HT-29 (cell line): ENCODE data around the gene LIMA1. TPM values are rescaled to one million over a fixed set of nuclear protein-coding genes. Genes with fewer than 3 reads are reported as not detected.
"Not testable (repeated sequence)": the region's sequence is repeated elsewhere in the genome, so short reads cannot be mapped to it uniquely, and the experiment has no call there.

ENCODE experiments used
- DNase-seq: peaks from one replicate; pipeline ENCODE4 v3.0.0-alpha.2; 2015; ENCODE audit warnings: low spot score
- total RNA-seq: library from RNA; depleted of rRNA; stranded (reverse); fragments of >200 nt; shearing (Covaris generic); gene quantifications from 2 replicates; pipeline ENCODE4 v1.2.3, GENCODE V29; 2014; rRNA removed

LIMA1 gene
- total RNA-seq, result 81.4 and 91.1 TPM in 2 replicates

- DNase-seq, result peak; percentile 96
Measured at GRCh38 chr12:50283229-50283923, at the start of gene LIMA1. TSS of gene LIMA1 (minus strand) at chr12:50283520. CDS start at chr12:50248751, 34,769 bp downstream.

- DNase-seq, result no peak
Measured at GRCh38 chr12:50331745-50332144, 48.4 kb upstream of the LIMA1 start.

GRCh38 chr12:50328664-50329063 is 45.3 kb upstream of the LIMA1 start:
- not testable (repeated sequence) for DNase-seq

- peak; percentile 72 for DNase-seq
Measured at GRCh38 chr12:50326590-50327284, 43.4 kb upstream of the LIMA1 start.

DNA sequence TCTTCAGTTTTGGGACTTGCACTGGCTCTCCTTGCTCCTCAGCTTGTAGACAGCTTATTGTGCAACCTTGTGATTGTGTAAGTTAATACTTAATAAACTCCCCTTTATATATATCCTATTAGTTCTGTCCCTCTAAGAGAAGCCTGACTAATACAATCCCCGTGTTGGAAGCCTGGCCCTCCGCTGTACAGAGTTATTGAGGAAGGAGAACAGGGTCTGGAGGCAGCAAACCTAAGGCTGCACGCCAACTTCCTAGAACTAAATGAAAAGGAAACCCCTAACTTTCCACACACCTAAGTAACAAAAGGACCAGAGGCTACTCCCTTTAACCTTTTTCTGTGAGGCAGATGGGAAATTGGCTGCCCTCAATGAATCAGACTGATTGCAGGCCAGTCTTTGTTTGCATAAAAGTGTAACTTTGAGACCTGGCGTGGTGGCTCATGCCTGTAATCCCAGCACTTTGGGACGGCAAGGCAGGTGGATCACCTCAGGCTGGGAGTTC is 42.6 kb upstream of the LIMA1 start:
- DNase-seq, result peak; percentile 14

DNA sequence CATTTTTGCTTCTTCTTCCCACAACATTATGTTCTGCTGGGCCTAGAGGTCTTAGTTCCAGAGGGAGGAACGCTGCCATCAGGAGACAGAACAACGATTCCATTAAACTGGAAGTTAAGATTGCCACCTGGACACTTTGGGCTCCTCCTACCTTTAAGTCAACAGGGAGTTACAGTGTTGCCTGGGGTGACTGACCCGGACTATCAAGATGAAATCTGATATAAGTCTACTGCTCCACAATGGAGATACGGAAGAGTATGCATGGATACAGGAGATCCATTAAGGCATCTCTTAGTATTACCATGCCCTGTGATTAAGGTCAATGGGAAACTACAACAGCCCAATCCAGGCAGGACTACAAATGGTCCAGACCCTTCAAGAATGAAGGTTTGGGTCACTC is 41.5 kb upstream of the LIMA1 start:
- not testable (repeated sequence) for DNase-seq

- DNase-seq, result not testable (repeated sequence)
Measured at GRCh38 chr12:50324077-50324476, 40.8 kb upstream of the LIMA1 start.

DNA sequence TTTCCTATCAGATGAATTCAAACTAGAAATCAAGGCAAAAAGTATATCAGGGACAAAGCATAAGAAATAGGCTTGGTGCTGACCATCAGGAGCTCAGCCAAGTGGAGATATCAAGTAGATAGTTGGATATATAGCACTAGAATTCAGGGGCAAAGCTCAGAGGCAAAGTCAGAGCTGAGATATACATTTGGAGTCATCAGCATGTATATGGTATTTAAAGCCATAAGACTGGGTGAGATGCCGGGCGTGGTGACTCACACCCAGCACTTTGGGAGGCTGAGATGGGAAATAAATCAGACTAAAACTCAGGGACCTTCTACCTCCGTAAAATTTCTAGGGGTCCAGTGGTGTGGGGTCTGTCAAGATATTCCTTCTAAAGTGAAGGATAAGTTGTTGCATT is 38.9 kb upstream of the LIMA1 start:
- DNase-seq, result no peak

- no peak for DNase-seq
Measured at GRCh38 chr12:50317203-50317602, 33.9 kb upstream of the LIMA1 start.

DNA sequence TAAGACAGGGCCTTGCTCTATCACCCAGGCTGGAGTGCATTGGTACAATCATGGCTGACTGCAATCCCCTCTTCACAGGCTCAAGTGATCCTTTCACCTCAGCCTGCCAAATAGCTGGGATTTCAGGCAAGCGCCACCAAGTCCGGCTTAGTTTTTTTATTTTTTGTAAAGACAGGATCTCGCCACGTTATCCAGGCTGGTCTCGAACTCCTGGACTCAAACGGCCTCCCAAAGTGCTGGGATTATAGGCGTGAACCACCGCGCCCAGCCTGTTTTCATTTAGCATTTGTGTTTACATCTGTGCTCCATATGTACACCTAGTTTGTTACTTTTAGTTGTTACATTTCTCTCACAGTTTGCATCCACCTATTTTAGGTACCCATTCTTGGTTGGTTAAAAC is 32.5 kb upstream of the LIMA1 start:
- DNase-seq, result no peak

DNA sequence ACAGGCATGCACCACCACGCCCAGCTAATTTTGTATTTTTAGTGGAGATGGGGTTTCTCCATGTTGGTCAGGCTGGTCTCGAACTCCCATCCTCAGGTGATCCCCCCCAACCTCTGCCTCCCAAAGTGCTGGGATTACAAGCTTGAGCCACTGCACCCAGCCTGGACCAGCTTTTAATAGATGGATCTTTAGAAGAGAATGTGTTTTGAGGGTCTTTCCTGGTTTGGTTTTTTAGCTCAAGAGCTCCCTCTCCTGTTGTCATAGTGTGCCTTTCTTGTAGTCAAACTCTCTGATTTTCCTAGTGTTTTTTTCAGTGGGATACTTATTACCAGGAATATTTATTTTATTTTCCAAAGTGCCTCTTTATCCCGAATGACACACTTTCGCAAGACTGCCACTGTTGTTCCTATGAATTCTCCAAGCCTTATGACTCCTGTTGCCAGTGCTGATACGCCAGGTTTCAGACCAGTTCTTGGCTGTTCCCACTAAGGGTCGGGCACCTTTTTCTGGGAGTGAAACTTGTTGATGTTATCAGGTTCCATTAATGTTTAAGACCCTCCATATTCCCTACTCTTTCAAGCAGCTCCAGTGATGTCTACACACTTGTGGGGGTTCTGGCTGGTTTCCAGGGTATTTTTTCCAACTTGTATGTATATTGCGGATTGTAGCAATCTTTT is 31.5 kb upstream of the LIMA1 start:
- DNase-seq, result peak; percentile 74

GRCh38 chr12:50313971-50314370 is 30.7 kb upstream of the LIMA1 start:
- not testable (repeated sequence) for DNase-seq

DNA sequence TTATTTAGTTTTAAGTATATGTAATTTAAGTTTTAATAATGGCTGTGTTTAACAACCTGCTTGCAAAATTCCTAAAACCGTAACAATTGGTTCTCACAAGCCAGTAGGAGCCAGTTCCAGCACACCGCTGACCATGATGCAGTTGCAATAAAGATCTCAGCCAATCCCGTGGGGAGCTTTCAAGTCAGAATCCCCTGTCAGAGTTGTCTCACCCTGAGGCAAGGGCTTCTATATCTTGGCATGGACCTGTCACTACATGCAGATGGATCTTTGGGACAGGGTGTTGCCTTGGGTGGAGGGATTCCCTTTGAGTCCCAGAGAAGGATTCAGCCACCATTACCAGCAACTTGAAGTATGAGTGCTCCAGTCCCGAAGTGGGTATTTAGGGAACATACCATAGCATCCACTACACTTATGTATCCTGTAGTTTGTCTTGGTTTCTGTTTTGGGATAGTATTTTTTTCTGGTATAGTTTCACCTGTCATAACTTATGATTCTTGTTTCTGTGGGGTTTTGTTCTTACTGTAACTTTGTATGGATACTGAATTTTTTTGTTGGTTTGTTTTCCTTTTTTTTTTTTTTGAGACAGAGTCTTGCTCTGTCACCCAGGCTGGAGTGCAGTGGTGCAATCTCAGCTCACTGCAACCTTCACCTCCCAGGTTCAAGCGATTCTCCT is 30.1 kb upstream of the LIMA1 start:
- no peak for DNase-seq

DNA sequence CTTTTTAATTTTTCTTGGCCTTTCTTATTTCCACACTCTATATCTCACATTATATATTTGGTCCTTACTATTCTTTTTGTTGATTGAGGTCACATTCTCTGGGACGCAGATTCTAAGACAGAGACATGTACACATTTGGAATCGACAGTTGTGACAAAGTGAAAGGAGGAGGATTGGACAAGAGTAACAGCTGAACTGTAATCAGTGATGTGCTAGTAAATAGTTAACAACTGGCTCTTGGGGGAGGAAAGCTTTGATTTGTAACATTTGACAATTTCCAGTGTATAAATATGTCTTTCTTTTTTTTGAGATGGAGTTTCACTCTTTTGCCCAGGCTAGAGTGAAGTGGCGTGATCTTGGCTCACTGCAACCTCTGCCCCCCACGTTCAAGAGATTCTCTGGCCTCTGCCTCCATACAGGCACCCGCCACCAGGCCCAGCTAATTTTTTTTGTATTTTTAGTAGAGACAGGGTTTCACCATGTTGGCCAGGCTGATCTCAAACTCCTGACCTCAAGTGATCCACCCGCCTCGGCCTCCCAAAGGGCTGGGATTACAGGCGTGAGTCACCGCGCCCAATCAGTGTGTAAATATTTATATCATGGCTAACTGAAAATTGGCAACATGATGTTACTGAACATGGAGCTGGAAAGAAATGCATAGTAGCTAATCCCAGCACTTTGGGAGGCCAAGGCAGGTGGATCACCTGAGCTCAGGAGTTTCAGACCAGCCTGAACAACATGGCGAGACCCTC is 28.7 kb upstream of the LIMA1 start:
- DNase-seq, result not testable (repeated sequence)

DNA sequence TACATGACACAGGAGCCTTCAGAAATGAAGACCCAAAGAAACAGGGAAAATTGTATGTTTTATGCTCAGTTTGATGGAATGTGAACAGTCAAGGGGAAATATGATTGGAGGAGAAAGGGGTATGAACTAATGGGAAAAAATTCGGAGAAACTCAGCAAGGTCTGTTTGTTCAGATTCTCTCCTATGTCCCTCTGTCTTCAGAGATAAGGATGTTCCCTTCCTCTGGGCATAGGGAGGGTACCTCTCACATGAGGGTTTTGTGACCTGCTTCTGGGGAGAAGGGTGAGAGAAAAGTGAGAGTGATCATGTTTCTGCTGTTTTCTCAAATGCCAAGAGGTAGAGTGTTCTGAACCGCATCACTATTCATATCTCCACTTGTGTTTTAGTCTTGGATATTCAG is 26.6 kb upstream of the LIMA1 start:
- no peak for DNase-seq

GRCh38 chr12:50302686-50303085 is 19.4 kb upstream of the LIMA1 start:
- no peak for DNase-seq

DNA sequence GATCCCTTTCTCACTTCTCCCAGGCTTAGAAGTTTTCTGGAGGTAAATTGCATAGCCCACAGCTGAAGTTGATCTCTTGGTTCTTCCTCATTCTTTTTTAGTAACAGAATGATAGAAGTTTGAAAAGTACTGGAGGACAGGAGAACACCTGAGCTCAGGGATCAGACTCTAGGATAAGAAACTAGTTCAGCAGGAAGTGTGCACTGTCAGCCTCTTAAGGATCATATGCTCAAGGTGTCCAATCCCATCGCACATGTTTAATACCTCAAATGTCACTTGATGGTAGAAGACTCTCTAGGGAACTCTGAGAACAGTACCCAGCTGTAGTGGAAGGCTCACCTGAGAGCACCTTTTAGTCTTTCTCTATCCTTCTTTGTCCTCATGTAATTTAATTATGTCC is 14.7 kb upstream of the LIMA1 start:
- DNase-seq, result peak; percentile 72

- peak; percentile 48 for DNase-seq
Measured at GRCh38 chr12:50297027-50297426, 13.7 kb upstream of the LIMA1 start.

DNA sequence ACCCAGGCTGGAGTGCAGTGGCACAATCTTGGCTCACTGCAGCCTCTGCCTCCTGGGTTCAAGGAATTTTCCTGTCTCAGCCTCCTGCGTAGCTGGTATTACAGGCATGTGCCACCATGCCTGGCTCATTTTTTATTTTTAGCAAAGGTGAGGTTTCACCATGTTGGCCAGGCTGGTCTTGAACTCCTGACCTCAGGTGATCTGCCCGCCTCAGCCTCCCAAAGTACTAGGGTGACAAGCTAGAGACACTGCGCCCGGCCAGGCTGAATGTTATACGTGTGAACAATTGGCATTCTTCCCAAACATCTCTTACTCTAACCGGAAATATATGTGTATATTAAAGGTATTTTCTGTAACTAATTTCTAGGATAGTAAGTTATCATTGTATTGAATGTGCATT is 13.2 kb upstream of the LIMA1 start:
- peak; percentile 45 for DNase-seq

DNA sequence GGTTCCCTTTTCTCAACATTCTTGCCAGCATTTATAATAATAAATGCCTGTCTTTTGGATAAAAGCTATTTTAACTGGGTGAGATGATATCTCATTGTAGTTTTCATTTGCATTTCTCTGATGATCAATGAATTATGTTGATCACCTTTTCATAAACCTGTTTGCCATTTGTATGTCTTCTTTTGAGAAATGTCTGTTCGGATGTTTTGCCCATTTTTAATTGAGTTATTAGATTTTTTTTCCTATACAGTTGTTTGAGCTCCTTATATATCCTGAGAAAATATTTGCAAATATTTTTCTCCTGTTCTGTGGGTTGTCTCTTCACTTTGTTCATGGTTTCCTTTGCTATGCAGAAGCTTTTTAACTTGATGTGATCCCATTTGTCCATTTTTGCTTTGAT is 8.1 kb upstream of the LIMA1 start:
- no peak for DNase-seq

DNA sequence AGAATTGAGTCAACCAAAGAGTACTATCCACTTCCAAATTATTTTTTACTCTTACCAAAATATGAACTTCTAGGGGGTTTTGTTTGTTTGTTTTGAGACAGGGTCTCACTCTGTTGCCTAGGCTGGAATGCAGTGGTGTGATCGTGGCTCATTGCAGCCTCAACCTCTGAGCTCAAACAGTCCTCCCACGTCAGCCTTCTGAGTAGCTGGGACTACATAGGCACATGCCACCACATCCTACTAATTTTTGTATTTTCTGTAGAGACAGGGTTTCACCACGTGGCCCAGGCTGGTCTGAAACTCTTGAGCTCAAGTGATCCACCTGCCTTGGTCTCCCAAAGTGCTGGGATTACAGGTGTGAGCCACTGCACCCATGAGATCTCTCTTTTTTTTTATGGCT is 7.4 kb upstream of the LIMA1 start:
- DNase-seq, result not testable (repeated sequence)
